Activated T-cell treated with anti-CD3 and anti-CD28 coated beads, Interleukin-2, amount 50 U/mL, for 4 hours (primary cell): ENCODE measurements around the gene MCMBP. TPM values are rescaled to one million over a fixed set of nuclear protein-coding genes. Genes with fewer than 3 reads are reported as not detected.
"Not testable (repeated sequence)": the region's sequence is repeated elsewhere in the genome, so short reads cannot be mapped to it uniquely, and the experiment has no call there.

Experiments used
- ATAC-seq, 2 donors: fragments of 200-7000 bp; cut with Tn5 transposase; one replicate each; pipeline ENCODE4 v1.10.0; 2021
- DNase-seq: peaks from one replicate; pipeline ENCODE4 v3.0.0-alpha.2; 2020
- H3K27me3 Mint-ChIP-seq: one replicate; pipeline ENCODE4 v1.8.0; 2021; ENCODE audit warnings: low read depth, mixed read lengths
- H3K36me3 Mint-ChIP-seq: one replicate; pipeline ENCODE4 v1.8.0; 2022; ENCODE audit warnings: mixed read lengths; ENCODE audit not compliant: insufficient read depth
- H3K4me1 Mint-ChIP-seq: one replicate; pipeline ENCODE4 v1.8.0; 2021; ENCODE audit warnings: low read depth, mixed read lengths
- H3K4me3 Mint-ChIP-seq: one replicate; pipeline ENCODE4 v1.8.0; 2021; ENCODE audit warnings: mild to moderate bottlenecking, moderate library complexity, mixed read lengths
- H3K9me3 Mint-ChIP-seq: one replicate; pipeline ENCODE4 v1.8.0; 2021; ENCODE audit warnings: mixed read lengths
- total RNA-seq, 3 donors: library from RNA; stranded (reverse); gene quantifications; one replicate each; pipeline ENCODE4 v1.2.1, GENCODE V29; 2021

MCMBP gene, protein sequence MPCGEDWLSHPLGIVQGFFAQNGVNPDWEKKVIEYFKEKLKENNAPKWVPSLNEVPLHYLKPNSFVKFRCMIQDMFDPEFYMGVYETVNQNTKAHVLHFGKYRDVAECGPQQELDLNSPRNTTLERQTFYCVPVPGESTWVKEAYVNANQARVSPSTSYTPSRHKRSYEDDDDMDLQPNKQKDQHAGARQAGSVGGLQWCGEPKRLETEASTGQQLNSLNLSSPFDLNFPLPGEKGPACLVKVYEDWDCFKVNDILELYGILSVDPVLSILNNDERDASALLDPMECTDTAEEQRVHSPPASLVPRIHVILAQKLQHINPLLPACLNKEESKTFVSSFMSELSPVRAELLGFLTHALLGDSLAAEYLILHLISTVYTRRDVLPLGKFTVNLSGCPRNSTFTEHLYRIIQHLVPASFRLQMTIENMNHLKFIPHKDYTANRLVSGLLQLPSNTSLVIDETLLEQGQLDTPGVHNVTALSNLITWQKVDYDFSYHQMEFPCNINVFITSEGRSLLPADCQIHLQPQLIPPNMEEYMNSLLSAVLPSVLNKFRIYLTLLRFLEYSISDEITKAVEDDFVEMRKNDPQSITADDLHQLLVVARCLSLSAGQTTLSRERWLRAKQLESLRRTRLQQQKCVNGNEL
- total RNA-seq, result 100 to 1,000 TPM; 135 to 158 (median 142) TPM

DNA sequence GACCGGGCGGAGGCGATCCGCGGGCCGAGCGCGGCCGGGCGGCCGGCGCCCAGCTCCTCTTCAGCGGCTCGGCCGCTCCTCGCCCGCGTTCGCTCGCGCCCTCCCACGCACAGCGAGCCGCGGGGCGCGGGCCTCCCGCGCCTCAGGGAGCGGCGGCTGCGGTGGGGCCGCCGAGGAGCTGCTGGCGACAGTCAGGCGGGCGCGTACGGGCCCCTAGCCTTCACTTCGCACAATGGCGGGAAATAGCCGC lies at the start of gene MCMBP:
MCMBP (minus strand) TSS at position 234 of the 250 bp plus-strand sequence. CDS start 259 bp downstream, outside the sequence.
- Mint-ChIP-seq H3K4me1 (peaks cover 35% of the 10 kb centered on the region), H3K27me3 (no peaks in the 10 kb centered on the region), H3K4me3 (peak within 1 kb of the TSS; percentile 91), H3K9me3 (no peaks in the 10 kb centered on the region), H3K36me3 (no peaks in the 10 kb centered on the region)
- ATAC-seq (no peak), DNase-seq (no peak)

DNA sequence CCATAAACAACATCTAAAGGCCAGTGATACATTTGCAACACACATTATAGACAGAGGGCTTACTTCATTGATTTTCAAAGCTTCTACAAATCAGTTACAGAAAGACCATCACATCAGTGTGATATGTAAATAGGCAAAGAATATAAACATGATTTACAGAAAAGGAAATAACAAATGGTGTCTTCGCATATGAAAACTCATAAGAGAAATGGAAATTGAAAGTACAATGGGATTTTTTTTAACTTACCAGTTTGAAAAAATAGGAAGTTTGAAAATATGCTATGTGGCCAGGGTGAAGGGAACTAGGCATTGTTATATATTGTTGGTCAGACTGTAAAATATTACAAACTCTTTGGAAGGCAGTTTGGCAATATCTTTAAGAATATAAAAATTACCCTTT lies 47.2 kb upstream of the MCMBP start:
- peaks cover 2% of the 10 kb centered on the region for H3K4me1 Mint-ChIP-seq
- H3K36me3 Mint-ChIP-seq, result peaks cover 38% of the 10 kb centered on the region
- DNase-seq, result no peak
- H3K4me3 Mint-ChIP-seq, result no peak overlapping the region
- ATAC-seq, result no peak
- no peaks in the 10 kb centered on the region for H3K27me3 Mint-ChIP-seq
- no peaks in the 10 kb centered on the region for H3K9me3 Mint-ChIP-seq

DNA sequence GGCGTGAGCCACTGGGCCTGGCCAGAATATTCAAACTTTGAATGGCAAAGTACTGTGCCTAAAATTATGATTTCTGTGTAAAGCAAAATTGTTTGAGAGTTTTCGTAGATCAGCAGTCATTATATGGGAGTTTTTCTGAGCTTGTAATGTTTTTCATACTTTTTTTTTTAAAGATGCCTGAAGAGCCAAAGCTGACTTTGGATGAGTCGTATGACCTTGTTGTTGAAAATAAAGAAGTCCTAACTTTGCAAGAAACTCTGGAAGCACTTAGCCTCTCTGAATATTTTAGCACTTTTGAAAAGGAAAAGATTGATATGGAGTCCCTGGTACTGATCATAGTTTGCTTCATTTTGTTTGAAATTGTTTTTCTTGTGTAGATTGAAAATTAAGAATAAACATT lies 46.6 kb upstream of the MCMBP start:
- peaks cover 43% of the 10 kb centered on the region for H3K36me3 Mint-ChIP-seq
- DNase-seq (no peak), ATAC-seq (no peak)
- H3K9me3 Mint-ChIP-seq, result no peaks in the 10 kb centered on the region
- peaks cover 2% of the 10 kb centered on the region for H3K4me1 Mint-ChIP-seq
- H3K4me3 Mint-ChIP-seq, result no peak overlapping the region
- no peaks in the 10 kb centered on the region for H3K27me3 Mint-ChIP-seq

DNA sequence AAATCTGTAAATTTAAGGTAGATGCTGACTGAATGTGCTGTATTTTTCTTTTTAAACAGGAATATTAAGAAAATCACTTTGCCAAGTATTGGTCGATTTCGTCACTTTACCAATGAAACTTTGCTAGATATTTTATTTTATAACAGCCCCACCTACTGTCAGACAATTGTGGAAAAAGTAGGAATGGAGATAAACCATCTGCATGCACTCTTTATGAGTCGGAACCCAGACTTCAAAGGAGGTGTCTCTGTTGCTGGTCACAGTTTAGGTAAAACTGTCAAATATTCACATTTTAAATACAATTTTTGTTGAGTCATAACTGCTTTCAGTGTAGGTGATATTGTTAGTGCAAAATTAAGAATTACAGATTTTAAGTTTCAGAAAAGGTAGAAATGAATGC lies 45.1 kb upstream of the MCMBP start:
- H3K9me3 Mint-ChIP-seq, result no peaks in the 10 kb centered on the region

DNA sequence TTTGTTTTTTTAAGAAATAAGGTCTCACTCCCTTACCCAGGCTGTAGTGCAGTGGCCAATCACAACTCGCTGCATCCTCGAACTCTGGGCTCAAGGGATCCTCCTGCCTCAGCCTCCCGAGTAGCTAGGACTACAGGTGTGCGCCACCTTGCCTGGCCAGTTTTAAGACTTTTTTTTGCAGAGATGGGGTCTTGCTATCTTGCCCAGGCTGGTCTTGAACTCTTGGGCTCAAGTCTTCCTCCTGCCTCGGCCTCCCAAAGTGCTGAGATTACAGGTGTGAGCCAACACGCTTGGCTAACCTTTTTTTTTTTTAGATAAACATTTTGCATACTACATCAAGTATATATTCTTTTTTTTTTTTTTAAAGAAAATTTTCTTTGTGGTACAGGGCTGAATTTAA lies 38.0 kb upstream of the MCMBP start:
- Mint-ChIP-seq H3K36me3 (peaks cover 36% of the 10 kb centered on the region), H3K4me3 (no peak overlapping the region), H3K27me3 (no peaks in the 10 kb centered on the region), H3K9me3 (no peaks in the 10 kb centered on the region), H3K4me1 (no peaks in the 10 kb centered on the region)
- no peak for DNase-seq
- ATAC-seq, result no peak

More for the DNA sequence above, 45.1 kb upstream of the MCMBP start:
- ATAC-seq, result peak in 1 of 2 donors; percentile 35
- Mint-ChIP-seq H3K36me3 (peaks cover 48% of the 10 kb centered on the region), H3K4me3 (no peak overlapping the region), H3K27me3 (no peaks in the 10 kb centered on the region), H3K4me1 (peaks cover 2% of the 10 kb centered on the region)
- DNase-seq, result no peak

DNA sequence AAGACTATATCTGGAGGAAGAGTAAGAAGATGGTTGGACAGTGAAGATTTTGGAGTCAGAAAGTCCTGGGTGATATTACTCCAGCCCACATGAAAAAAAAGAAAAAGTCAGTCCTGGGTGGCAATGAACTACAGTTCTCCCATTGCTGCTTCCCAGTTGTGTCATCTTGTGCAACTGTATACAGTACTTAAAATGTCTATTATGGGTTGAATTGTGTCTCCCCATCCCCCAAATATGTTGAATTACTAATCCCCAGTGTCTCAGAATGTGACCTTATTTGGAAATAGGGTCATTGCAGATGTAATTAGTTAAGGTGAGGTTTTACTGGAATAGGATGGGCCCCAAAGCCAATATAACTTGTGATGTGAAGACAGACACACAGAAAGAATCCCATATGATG lies 35.5 kb upstream of the MCMBP start:
- H3K4me3 Mint-ChIP-seq, result no peak overlapping the region
- DNase-seq, result no peak
- no peaks in the 10 kb centered on the region for H3K27me3 Mint-ChIP-seq
- H3K36me3 Mint-ChIP-seq, result peaks cover 38% of the 10 kb centered on the region
- no peaks in the 10 kb centered on the region for H3K9me3 Mint-ChIP-seq
- ATAC-seq, result no peak
- H3K4me1 Mint-ChIP-seq, result no peaks in the 10 kb centered on the region

DNA sequence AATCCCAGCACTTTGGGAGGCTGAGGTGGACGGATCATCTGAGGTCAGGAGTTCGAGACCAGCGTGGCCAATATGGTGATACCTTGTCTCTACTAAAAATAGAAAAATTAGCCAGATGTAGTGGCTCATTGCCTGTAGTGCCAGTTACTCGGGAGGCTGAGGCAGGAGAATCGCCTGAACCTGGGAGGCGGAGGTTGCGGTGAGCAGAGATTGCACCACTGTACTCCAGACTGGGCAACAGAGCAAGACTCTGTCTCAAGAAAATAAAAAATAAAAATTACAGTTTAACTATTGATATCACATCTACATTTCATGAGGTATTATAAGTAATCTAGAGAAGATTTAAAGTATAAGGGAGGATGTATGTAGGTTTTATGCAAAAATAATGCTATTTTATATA lies 35.1 kb upstream of the MCMBP start:
- H3K4me3 Mint-ChIP-seq, H3K27me3 Mint-ChIP-seq, H3K9me3 Mint-ChIP-seq, DNase-seq, ATAC-seq, H3K4me1 Mint-ChIP-seq: not testable (repeated sequence)
- H3K36me3 Mint-ChIP-seq, result peaks cover 37% of the 10 kb centered on the region

DNA sequence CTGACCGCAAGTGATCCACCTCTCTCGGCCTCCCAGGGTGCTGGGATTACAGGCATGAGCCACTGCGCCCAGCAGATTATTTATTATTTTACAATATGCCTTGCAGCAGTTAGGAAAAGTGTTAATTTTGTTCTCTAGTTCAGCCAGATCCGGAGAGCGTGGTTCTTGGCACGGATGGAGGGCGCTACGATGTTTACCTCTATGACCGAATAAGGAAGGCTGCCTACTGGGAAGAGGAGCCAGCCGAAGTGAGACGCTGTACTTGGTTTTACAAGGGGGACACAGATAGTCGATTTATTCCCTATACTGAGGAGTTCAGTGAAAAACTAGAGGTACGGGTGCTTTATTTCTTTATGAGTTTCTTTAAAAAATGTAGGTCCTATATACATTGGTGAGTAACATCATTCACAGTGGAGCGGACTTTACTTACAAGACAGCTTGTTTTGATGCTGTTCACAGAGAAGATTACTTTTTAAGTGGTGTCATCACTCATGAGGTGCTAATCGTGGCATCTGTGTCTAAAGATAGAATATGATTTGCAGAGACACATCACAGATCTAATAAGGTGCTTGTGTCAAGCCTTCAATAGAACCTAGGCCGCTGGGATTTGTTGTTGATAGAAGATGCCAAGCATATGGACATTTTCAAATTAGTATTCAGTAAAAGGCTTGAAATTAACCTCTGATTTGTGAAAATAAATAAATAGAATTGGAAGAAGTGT lies 31.5 kb upstream of the MCMBP start:
- peaks cover 35% of the 10 kb centered on the region for H3K36me3 Mint-ChIP-seq
- H3K4me1 Mint-ChIP-seq, result peaks cover 7% of the 10 kb centered on the region
- ATAC-seq (no peak), DNase-seq (no peak)
- H3K9me3 Mint-ChIP-seq, result no peaks in the 10 kb centered on the region
- H3K4me3 Mint-ChIP-seq, result no peak overlapping the region
- H3K27me3 Mint-ChIP-seq, result no peaks in the 10 kb centered on the region

DNA sequence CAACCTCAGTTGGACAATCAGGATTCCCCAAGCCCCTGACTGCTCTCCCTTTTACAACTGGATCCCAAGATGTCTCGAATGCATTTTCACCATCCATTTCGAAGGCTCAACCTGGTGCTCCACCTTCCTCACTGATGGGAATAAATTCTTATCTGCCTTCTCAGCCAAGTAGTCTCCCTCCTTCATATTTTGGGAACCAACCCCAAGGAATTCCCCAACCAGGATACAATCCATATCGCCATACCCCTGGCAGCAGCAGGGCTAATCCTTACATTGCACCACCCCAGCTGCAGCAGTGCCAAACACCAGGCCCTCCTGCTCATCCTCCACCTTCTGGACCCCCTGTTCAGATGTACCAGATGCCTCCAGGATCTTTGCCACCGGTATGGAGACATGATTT lies 25.9 kb upstream of the MCMBP start:
- Mint-ChIP-seq H3K36me3 (peaks cover 32% of the 10 kb centered on the region), H3K9me3 (no peaks in the 10 kb centered on the region), H3K4me1 (peaks cover 56% of the 10 kb centered on the region), H3K4me3 (no peak overlapping the region), H3K27me3 (no peaks in the 10 kb centered on the region)
- no peak for ATAC-seq
- DNase-seq, result no peak

DNA sequence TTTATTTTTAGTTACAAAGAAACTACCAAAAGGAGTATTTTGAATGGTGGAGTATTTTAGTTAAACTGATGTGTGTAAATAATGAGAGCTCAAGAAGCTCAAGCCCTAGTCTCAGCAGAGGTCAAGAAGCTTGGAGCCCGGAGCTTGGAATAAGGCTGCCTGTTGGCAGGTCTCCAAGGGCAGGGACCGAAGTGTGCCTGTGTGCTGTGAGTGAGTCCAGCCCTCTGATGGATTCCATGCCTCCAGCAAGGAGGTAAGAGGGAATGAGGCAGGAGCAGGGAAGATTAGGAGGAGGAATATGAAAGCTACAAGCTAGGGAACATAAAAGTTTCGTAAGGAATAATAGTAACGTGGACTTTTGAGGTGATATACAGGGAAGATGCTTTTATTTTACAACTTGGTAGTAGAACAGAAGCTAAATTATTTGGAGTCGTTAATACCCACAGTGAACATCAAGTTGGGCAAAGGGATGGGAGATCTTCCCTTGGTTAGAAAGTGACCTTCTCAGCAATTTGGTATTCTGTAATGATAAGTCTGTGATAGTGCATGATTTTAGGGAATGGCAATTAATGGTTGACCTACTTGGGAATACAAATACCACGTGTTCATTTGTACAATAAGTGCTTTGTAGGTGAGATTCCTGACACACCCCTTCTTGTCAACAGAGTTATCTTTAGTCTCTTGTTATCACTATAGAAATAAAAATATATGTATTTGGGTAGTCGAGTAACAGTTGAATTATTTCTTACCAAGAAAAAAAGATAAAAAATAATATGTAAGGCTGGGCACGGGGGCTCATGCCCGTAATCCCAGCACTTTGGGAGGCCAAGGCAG lies 24.5 kb upstream of the MCMBP start:
- Mint-ChIP-seq H3K4me1 (peaks cover 62% of the 10 kb centered on the region), H3K4me3 (no peak overlapping the region)
- no peak for DNase-seq

DNA sequence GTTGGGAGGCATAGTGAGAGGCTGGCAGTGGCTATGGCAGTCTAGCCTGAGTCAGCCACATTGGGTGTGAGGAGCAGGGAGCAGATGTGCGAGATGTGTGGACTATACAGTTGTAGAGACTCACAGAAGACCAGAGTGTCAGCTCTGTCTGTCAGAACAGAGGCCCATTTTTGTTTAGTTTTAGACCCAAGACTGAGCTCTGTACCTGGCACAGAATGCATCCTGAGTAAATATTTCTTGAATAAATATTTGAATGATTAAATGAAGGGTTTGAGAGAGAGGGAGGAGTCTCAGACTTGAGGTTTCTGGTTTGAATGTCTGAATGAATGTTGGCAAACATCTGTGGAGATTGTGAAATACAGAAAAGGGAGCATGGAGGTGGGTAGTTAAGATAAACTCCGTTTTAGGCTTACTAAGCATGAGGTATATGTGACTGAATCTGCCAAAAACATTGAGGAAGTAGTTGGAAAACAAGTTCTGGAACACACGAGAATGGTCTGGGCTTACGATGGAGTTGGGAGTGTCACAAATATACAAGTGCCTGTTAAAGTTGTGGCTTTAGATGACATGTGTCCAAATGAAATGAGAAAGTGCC lies 23.5 kb upstream of the MCMBP start:
- no peak overlapping the region for H3K4me3 Mint-ChIP-seq
- H3K4me1 Mint-ChIP-seq, result peaks cover 67% of the 10 kb centered on the region
- H3K27me3 Mint-ChIP-seq, result no peaks in the 10 kb centered on the region
- peaks cover 30% of the 10 kb centered on the region for H3K36me3 Mint-ChIP-seq
- no peak for ATAC-seq
- DNase-seq, result no peak
- H3K9me3 Mint-ChIP-seq, result no peaks in the 10 kb centered on the region

More for the DNA sequence above, 24.5 kb upstream of the MCMBP start:
- Mint-ChIP-seq H3K27me3 (no peaks in the 10 kb centered on the region), H3K9me3 (no peaks in the 10 kb centered on the region), H3K36me3 (peaks cover 31% of the 10 kb centered on the region)
- no peak for ATAC-seq

DNA sequence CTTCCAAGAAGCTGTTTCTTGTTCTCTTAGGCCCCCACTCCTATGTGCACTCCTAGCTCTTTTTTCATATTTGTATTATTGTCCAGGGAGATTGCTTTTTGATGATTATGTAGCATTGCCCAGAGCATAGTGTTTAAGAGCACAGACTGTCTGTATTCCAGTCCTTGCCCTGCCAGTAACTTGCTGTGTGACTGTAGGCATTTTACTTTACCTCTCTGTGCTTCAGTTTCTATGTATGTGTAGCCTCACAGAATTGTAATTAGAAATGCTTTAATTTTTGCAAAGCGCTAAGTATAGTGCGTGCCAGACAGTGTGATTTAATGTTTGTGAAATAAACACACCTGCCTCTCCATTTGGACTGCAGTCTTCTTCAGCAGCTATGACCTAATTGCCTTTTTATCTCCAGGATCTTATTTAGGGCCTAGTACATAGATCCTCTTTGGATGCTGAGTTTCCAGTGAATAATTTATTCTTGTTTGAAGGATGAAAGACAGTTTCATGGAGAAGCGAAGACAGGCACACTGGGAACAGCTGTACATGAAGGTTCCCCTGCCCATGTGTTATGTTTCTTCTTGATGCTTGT lies 21.3 kb upstream of the MCMBP start:
- Mint-ChIP-seq H3K4me1 (peaks cover 57% of the 10 kb centered on the region), H3K27me3 (no peaks in the 10 kb centered on the region), H3K9me3 (no peaks in the 10 kb centered on the region), H3K4me3 (peak overlapping the region; percentile 95), H3K36me3 (peaks cover 27% of the 10 kb centered on the region)
- ATAC-seq, result no peak
- DNase-seq, result no peak

DNA sequence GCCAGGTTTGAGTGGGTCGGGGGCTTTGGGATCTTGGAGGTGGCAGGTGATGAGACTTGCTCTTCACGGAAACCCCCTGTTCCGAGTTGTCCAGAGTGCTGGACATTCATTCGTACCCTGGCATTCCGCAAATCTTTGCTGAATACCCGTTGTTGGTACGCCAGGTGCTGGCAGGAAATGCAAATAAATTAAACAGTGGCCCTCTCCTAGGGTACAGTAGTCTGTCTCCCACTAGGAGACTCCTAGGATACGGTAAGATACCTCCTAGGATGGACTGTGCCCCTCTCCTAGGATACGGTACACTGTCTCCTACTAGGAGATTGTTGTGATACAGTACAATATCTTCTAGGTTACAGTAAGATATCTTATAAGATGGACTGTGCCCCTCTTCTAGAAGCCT lies 20.4 kb upstream of the MCMBP start:
- Mint-ChIP-seq H3K4me3 (peak overlapping the region; percentile 95), H3K9me3 (no peaks in the 10 kb centered on the region), H3K4me1 (peaks cover 49% of the 10 kb centered on the region), H3K27me3 (no peaks in the 10 kb centered on the region), H3K36me3 (peaks cover 18% of the 10 kb centered on the region)
- ATAC-seq (no peak), DNase-seq (no peak)
